SHP77 treated with DMSO at 0.1 percent for 48 hours (cell line): ENCODE results near the gene SLC49A3.
"Not testable (repeated sequence)": the region's sequence is repeated elsewhere in the genome, so short reads cannot be mapped to it uniquely, and the experiment has no call there.

Source experiments
- DNase-seq: peaks from one replicate; lab custom pipeline; 2025; lab: John Stamatoyannopoulos, UW

SLC49A3 gene

DNA sequence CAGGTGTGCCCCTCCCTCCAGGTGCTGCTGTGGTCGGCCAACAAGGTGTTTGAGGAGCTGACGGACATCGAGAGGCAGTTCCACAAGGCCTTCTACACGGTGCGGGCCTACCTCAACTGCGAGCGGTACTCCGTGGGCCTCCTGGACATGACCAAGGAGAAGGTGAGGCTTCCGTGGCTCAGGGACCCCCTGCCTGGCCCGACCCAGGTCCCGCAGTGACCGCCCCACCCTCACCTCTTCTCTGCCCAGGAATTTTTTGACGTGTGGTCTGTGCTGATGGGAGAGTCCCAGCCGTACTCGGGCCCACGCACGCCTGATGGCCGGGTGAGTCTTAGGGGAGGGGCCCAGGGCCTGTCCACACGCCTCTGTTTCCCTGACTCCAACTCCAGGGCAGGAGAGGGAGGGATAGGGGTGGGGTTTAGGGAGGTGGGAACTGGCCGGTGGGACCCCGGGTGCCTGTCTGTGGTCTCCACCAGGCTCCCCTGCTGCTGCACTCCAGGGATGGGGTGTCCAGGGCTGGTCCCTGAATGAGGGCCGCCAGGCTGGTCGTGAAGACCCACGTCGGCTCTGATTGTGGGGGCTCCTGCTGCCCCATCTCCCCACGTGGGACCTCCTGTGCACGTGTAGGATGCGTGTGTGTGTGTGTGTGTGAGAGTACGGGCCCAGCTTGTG lies 35.0 kb downstream of the SLC49A3 start:
- DNase-seq: no peak

- DNase-seq: no peak
These were observed 35.7 kb downstream of the SLC49A3 start for GRCh38 chr4:653080-653821.

DNA sequence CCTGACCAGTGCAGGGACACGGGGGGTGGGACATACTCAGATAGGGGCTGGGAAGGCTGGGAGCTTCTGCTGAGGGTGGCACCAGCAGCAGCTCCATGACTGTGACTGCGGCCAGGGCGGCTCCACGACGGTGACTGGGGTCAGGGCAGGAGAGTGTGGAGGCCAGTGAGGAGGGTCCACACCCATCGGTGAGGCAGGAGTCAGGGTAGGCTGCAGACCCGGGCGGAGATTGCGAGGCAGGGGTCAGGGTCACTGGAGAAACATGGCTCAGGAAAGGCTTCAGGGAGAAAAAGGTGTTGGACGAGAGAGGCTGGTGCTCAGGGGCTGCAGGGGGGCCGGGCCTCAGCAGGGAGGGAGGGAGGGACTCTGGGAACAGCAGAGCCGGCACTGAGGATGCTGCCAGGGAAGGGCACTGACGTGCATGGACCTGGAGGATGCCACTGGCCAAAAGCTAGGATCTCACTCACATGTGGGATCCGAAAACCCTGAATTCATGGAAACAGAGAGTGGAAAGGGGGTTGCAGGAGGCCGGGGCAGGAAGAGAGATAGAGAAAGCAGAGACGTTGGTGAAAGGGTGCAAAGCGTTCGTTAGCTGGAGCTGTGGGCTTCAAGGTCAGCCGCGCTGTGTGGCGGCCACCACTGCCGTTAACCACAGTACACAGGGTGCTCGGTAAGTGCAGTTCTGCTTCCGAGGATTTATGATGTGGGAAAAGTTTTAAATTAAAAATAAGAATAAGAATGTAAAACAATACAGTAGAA lies 36.9 kb downstream of the SLC49A3 start:
- DNase-seq: no peak

- DNase-seq: no peak
These were observed 37.7 kb downstream of the SLC49A3 start for GRCh38 chr4:650951-651883.

GRCh38 chr4:650461-650860 lies 38.5 kb downstream of the SLC49A3 start:
- DNase-seq: no peak

GRCh38 chr4:649751-650310 lies 39.1 kb downstream of the SLC49A3 start:
- DNase-seq: no peak

DNA sequence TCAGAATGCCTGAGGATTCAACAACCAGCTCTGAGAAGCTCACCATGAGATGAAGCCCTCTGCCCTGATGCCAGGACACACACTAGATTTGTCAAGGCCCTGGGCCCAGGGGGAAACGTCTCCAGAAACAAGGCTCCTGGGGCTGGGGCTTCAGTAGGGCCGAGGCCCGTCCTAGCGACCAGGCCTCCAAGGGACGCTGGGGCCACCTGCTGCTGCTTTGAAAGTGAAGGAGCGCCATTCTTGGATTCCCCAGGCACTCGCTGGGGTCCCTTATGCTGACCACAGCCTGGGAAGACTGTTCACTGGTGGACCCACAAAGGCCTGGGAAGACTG lies 39.7 kb downstream of the SLC49A3 start:
- no peak for DNase-seq

DNA sequence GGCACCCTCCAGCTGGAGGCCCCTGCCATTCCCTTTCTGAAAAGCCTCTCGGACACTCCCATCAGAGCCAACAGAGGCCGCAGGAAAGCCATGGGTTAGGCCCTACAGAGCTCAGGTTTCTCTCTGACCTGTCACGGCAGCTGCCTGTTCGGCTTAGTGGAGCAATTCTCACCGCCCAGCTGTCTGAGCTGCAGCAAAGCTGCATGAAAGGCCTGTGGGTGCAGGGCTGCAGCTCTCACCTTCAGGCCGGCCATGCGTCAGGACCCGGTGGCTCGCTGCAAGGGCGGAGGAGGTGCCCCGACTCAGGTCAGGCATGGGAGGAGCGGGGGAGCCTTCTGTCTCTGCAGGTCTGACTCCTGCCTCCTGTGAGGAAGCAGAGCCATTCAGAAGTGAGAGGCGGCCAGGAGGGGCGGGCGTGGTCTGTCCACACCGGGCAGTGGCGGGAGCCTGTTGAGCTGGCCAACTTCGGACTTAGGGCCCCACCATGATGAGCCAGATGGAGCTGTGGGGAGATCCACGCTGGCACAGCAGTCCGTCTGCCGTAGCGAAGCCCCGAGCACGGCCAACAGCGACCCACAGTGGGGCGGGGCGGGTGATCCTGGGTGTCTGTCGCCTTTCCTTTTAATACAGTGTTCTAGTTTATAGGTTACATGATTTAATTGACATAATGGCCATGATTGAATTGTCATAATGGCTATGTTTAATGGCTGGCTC lies 40.2 kb downstream of the SLC49A3 start:
- DNase-seq: no peak

- DNase-seq: no peak
These were observed 41.5 kb downstream of the SLC49A3 start for GRCh38 chr4:647481-647880.

DNA sequence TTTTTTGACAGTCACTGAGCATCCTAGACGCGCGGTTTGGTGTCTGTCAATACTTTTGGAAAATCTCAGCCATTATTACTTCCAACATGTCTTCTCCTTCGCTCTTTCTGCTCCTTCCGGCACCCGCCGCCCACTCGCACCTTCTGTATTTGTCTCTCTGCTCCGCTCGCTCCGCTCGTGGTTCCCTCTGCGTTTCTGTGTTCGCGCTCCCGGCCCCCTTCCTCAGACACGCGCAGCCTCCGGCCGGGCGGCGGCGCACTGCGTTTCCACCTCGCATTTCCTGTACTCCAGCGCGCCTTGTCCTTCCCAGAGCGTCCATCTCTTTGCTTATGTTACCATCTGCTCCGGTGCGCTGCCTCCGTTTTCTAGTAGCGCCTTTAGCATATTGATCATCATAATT lies 42.5 kb downstream of the SLC49A3 start:
- DNase-seq: no peak

DNA sequence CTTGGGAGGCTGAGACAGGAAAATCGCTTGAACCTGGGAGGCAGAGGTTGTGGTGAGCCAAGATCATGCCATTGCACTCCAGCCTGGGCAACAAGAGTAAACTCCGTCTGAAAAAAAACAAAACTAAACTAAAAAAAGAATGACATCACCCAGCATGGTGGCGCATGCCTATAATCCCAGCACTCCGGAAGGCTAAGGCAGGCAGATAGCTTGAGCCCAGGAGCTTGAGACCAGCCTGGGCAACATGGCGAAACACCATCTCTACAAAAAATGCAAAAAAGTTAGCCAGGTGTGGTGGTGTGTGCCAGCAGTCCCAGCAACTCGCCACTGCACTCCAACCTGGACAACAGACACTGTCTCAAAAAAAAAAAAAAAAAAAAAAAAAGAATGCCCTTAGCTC lies 46.6 kb downstream of the SLC49A3 start:
- not testable (repeated sequence) for DNase-seq

- DNase-seq: no peak
These were observed 51.2 kb downstream of the SLC49A3 start for GRCh38 chr4:637536-638280.

DNA sequence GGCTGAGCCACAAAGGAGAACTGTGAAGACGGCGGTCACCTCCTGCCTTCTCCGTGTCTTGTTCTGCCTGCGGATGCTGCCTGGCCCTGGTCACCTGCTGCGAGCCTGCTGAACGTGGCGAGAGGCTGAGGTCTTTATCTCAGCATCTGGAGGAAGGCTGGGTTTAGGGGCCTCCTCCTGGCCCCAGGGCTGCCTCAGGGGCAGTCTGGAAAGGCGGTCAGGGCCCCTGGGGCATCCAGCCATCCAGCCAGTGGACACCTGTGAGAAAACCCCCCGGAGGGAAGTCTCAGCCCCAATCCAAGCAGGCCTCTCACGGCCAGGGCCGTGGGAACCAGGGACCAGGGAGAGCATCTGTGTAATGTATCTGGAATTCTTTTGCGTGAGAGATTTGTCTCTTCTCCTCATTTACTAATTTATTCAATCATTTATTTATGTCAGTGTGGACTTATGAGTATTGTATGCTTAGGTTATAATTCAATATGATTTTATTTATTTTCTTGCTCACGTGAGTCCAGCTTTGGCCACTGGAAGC lies 52.3 kb downstream of the SLC49A3 start:
- no peak for DNase-seq

DNA sequence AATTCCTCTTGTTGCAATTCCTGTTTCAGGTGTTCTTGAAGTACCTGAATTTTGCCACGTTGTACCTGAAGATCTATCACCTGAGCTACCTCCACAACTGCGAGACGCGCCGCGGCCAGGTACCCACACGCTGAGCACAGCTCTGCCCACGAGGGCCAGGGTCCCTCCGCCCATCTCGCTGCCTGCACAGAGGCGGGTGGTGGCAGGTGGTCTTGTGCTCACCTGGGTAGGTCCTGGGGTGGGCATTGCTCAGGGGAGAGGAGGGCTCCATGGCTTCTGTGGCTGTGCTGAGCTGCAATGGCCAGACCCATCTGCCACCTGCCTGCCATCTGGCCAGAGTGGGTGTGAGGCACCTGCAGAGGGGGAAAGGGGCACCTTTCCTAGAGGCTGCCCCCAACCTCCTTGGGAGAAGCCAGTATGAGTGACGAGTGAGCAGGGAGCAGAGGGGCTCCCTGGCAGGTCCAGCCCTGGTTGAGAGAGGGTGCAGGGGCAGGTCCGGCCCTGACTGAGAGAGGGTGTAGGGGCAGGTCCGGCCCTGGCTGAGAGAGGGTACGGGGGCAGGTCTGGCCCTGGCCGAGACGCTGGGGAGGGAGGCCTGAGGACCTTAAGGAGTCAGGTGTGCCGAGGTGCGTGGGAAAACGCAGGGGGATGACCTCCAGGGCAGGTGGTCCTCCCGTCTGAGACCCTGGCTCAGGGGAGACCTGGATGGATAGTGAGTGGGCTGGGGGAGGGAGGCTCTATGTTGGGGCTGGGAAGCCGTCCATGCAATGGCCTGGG lies 52.9 kb downstream of the SLC49A3 start:
- DNase-seq: no peak

DNA sequence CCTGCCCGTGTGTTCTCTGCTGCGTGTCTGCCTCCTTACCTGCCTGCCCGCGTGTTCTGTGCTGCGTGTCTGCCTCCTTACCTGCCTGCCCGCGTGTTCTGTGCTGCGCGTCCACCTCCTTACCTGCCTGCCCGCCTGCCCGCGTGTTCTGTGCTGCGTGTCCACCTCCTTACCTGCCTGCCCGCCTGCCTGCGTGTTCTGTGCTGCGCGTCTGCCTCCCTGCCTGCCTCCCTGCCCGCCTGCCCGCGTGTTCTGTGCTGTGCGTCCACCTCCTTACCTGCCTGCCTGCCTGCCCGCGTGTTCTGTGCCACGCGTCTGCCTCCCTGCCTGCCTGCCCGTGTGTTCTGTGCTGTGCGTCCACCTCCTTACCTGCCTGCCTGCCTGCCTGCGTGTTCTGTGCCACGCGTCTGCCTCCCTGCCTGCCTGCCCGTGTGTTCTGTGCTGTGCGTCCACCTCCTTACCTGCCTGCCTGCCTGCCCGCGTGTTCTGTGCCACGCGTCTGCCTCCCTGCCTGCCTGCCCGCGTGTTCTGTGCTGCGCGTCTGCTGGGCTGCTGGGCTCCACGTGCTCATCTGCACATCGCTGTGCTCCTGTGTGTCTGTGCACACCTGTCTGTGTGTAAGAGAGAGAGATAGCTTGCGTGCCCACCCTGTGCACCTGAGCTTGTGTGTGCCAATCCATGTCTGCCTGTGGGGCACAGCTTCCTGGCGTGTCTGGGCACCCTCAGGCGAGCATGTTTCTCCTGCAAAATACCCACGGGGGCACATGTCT lies 53.7 kb downstream of the SLC49A3 start:
- not testable (repeated sequence) for DNase-seq

- no peak for DNase-seq
These were observed 54.4 kb downstream of the SLC49A3 start for GRCh38 chr4:634599-634985.

DNA sequence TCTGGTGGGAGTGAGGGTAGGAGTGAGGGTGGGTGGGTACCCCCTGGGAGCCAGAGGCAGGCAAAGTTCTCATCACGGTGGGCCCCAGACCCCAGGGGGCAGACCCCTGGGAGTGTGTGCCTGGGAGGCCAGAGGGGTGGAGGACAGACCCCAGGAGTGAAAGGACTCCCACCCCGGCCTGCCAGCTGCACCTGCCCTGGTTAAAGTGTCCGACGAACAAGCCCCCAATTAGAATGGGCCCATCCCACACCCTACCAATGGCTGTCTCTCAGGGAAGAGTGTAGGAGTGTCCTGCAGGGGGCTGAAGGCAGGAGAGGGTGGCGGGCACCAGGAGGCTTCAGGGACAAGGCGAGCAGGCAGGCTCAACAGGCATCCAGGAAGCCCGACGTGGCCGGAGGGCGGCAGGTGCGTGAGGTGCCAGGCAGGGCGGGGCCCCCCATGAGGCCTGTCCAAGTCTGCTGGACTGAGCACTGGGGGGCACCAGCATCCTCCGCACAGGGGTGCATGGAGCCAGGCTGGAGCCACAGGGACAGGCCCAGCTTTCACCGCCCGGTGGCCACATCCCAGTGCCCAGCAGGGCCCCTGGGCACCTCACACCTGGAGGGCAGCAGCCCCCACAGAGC lies 54.9 kb downstream of the SLC49A3 start:
- DNase-seq: no peak

DNA sequence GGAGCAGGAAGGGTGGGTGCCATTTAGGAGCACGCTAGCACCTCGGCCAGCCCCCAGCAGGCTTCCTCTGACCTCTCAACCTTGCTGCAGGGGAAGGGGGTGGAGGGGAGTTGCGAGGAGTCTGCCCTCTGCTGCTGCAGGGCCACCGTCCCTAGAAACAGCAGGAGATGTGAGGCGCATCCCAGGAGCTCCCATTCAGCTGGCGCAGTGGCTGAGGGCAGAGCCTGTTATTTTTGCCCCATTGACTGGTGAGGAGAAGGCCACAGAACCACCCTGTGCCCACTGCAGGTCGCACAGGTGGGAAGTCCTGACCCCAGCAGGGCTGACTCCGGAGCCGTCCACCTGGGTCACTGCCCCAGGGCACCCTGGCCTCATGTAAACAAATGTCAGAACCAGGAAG lies 55.5 kb downstream of the SLC49A3 start:
- DNase-seq: no peak
